HEK293 (cell line): ENCODE data around the gene OR51V1.

ENCODE experiments used
- CTCF ChIA-PET: fragments of 350-600 bp; formaldehyde crosslinking; extraction: SDS; loops from one replicate; lab custom pipeline; 2021; ENCODE audit warnings: antibody characterized with exemption; lab: Yijun Ruan, JAX
- POLR2A ChIA-PET: fragments of 300-600 bp; formaldehyde crosslinking; extraction: SDS; loops from one replicate; lab custom pipeline; 2020; ENCODE audit warnings: antibody characterized with exemption, inconsistent platforms; lab: Yijun Ruan, JAX
- H3K27ac ChIP-seq: fragments of 200-500 bp; sonication (Bioruptor generic); 2 replicates; pipeline ENCODE4 v1.5.1; 2014; ENCODE audit warnings: low read depth, low read length, control low read depth, inconsistent platforms; ENCODE audit errors: extremely low read depth
- H3K36me3 ChIP-seq, 2 experiments: fragments of 200-500 bp in 1 of 2; sonication (Bioruptor generic) in 1 of 2; 1 replicate in 1 of 2; 2 replicates in 1 of 2; pipeline ENCODE4 v1.5.1; 2014 to 2017; ENCODE audit warnings: inconsistent platforms in 2 of 2, low read length in 2 of 2; ENCODE audit not compliant: control insufficient read depth in 2 of 2, insufficient read depth in 1 of 2
- H3K4me1 ChIP-seq: fragments of 200-500 bp; sonication (Bioruptor generic); 2 replicates; pipeline ENCODE4 v1.5.1; 2014; ENCODE audit warnings: mild to moderate bottlenecking, low read length, inconsistent platforms; ENCODE audit not compliant: control insufficient read depth, insufficient read depth
- H3K4me3 ChIP-seq: 2 replicates; pipeline ENCODE4 v1.5.1; 2011; ENCODE audit warnings: low read depth, mild to moderate bottlenecking, control low read depth, low read length, moderate library complexity
- H3K9me3 ChIP-seq: fragments of 200-500 bp; sonication (Bioruptor generic); 2 replicates; pipeline ENCODE4 v1.5.1; 2014; ENCODE audit warnings: low read depth, low read length, inconsistent platforms; ENCODE audit not compliant: control insufficient read depth, insufficient read depth
- GLI2 ChIP-seq: fragments of 450-650 bp; formaldehyde crosslinking; IDR thresholded peaks from 2 replicates; pipeline ENCODE4; 2017; ENCODE audit warnings: missing biosample characterization, missing genetic modification characterization, low read depth, borderline replicate concordance
- IKZF3 ChIP-seq: fragments of 450-650 bp; IDR thresholded peaks from 2 replicates; pipeline ENCODE4 v1.5.0; 2018; ENCODE audit warnings: missing biosample characterization, mild to moderate bottlenecking, missing genetic modification characterization, moderate library complexity
- KLF16 ChIP-seq: fragments of 450-650 bp; formaldehyde crosslinking; IDR thresholded peaks from 2 replicates; pipeline ENCODE4 v1.5.1; 2017; ENCODE audit warnings: missing biosample characterization, missing genetic modification characterization
- KLF9 ChIP-seq: fragments of 450-650 bp; formaldehyde crosslinking; IDR thresholded peaks from 2 replicates; pipeline ENCODE4 v1.5.1; 2016; ENCODE audit warnings: missing biosample characterization, missing genetic modification characterization, low read depth
- PRDM1 ChIP-seq: fragments of 450-650 bp; formaldehyde crosslinking; IDR thresholded peaks from 2 replicates; pipeline ENCODE4; 2016; ENCODE audit warnings: missing biosample characterization, missing genetic modification characterization
- TCF7L2 ChIP-seq: IDR thresholded peaks from 2 replicates; pipeline ENCODE4 v1.6.1; 2011; ENCODE audit warnings: low read depth, mild to moderate bottlenecking, inconsistent platforms, low read length, moderate library complexity, borderline replicate concordance
- ZBTB49 ChIP-seq: fragments of 450-650 bp; formaldehyde crosslinking; IDR thresholded peaks from 2 replicates; pipeline ENCODE4 v1.5.1; 2016; ENCODE audit warnings: missing biosample characterization, missing genetic modification characterization, low read depth
- ZNF132 ChIP-seq: fragments of 450-650 bp; formaldehyde crosslinking; IDR thresholded peaks from 2 replicates; pipeline ENCODE4 v1.5.1; 2017; ENCODE audit warnings: missing biosample characterization, missing genetic modification characterization, borderline replicate concordance
- ZNF133 ChIP-seq: fragments of 450-650 bp; formaldehyde crosslinking; IDR thresholded peaks from 2 replicates; pipeline ENCODE4 v1.5.1; 2016; ENCODE audit warnings: missing biosample characterization, missing genetic modification characterization
- ZNF138 ChIP-seq: fragments of 450-650 bp; formaldehyde crosslinking; IDR thresholded peaks from 2 replicates; pipeline ENCODE4 v1.5.1; 2016; ENCODE audit warnings: missing biosample characterization, missing genetic modification characterization, borderline replicate concordance
- ZNF19 ChIP-seq: fragments of 450-650 bp; formaldehyde crosslinking; IDR thresholded peaks from 2 replicates; pipeline ENCODE4; 2016; ENCODE audit warnings: missing biosample characterization, missing genetic modification characterization, low read depth
- ZNF248 ChIP-seq: fragments of 450-650 bp; formaldehyde crosslinking; IDR thresholded peaks from 2 replicates; pipeline ENCODE4 v1.5.1; 2017; ENCODE audit warnings: missing biosample characterization, missing genetic modification characterization
- ZNF335 ChIP-seq: fragments of 450-650 bp; formaldehyde crosslinking; conservative IDR thresholded peaks from 2 replicates; pipeline ENCODE4 v1.5.1; 2016; ENCODE audit warnings: missing biosample characterization, missing genetic modification characterization
- ZNF37A ChIP-seq: fragments of 450-650 bp; IDR thresholded peaks from 2 replicates; pipeline ENCODE4 v1.5.1; 2018; ENCODE audit warnings: missing biosample characterization, missing genetic modification characterization
- ZNF423 ChIP-seq: fragments of 450-650 bp; formaldehyde crosslinking; IDR thresholded peaks from 2 replicates; pipeline ENCODE4 v1.5.1; 2016; ENCODE audit warnings: missing biosample characterization, missing genetic modification characterization
- ZNF549 ChIP-seq: fragments of 450-650 bp; IDR thresholded peaks from 2 replicates; pipeline ENCODE4 v1.5.1; 2018; ENCODE audit warnings: missing biosample characterization, missing genetic modification characterization, mild to moderate bottlenecking, inconsistent platforms, moderate library complexity
- ZNF555 ChIP-seq: fragments of 450-650 bp; formaldehyde crosslinking; conservative IDR thresholded peaks from 2 replicates; pipeline ENCODE4 v1.5.1; 2017; ENCODE audit warnings: missing biosample characterization, mild to moderate bottlenecking, missing genetic modification characterization, inconsistent platforms
- ZNF560 ChIP-seq: fragments of 450-650 bp; formaldehyde crosslinking; IDR thresholded peaks from 2 replicates; pipeline ENCODE4 v1.5.1; 2017; ENCODE audit warnings: missing biosample characterization, missing genetic modification characterization, borderline replicate concordance
- ZNF596 ChIP-seq: fragments of 450-650 bp; IDR thresholded peaks from 2 replicates; pipeline ENCODE4 v1.5.0; 2018; ENCODE audit warnings: missing biosample characterization, mild to moderate bottlenecking, missing genetic modification characterization, moderate library complexity
- ZNF623 ChIP-seq: fragments of 450-650 bp; formaldehyde crosslinking; IDR thresholded peaks from 2 replicates; pipeline ENCODE4 v1.5.1; 2016; ENCODE audit warnings: missing biosample characterization, missing genetic modification characterization
- ZNF626 ChIP-seq: fragments of 450-650 bp; sonication (Bioruptor Pico); formaldehyde crosslinking; IDR thresholded peaks from 2 replicates; pipeline ENCODE4 v1.5.1; 2018; ENCODE audit warnings: missing biosample characterization, missing genetic modification characterization, inconsistent platforms
- ZSCAN30 ChIP-seq: fragments of 450-650 bp; IDR thresholded peaks from 2 replicates; pipeline ENCODE4 v1.5.1; 2018; ENCODE audit warnings: missing biosample characterization, mild to moderate bottlenecking, missing genetic modification characterization, moderate library complexity
- TF ChIP-seq, protein P1 (sequence below): fragments of 450-650 bp; formaldehyde crosslinking; IDR thresholded peaks from 2 replicates; pipeline ENCODE4 v1.5.1; 2016; ENCODE audit warnings: missing biosample characterization, missing genetic modification characterization
- TF ChIP-seq, protein P2 (sequence below): fragments of 450-650 bp; formaldehyde crosslinking; IDR thresholded peaks from 2 replicates; pipeline ENCODE4 v1.5.1; 2016; ENCODE audit warnings: missing biosample characterization, missing genetic modification characterization
- TF ChIP-seq, protein P3 (sequence below): fragments of 450-650 bp; formaldehyde crosslinking; IDR thresholded peaks from 2 replicates; pipeline ENCODE4 v1.5.1; 2016; ENCODE audit warnings: missing biosample characterization, missing genetic modification characterization, borderline replicate concordance

OR51V1 gene

GRCh38 chr11:5229356-5229755, 28.9 kb upstream of the OR51V1 start:
- no peaks in the 10 kb centered on the region for H3K4me1 ChIP-seq
- no peaks in the 10 kb centered on the region for H3K9me3 ChIP-seq
- ChIA-PET CTCF (interaction anchor here (0.5 kb wide), 1 partner anchor 183 kb away, joined by 3 read pairs; no protein-coding TSS in a partner anchor), POLR2A (no interaction called here)
- TF ChIP-seq KLF16 (tag by site-specific recombination) (no peak), ZNF132 (tag by site-specific recombination) (no peak), PRDM1 (tag by site-specific recombination) (no peak), ZNF19 (no peak), ZNF626 (tag by site-specific recombination) (no peak), ZNF37A (tag by site-specific recombination) (no peak), IKZF3 (tag by site-specific recombination) (no peak), ZBTB49 (no peak), TCF7L2 (no peak), ZNF549 (tag by site-specific recombination) (no peak)
- H3K27ac ChIP-seq: no peak overlapping the region
- no peak overlapping the region for H3K4me3 ChIP-seq
- no peaks in the 10 kb centered on the region for H3K36me3 ChIP-seq

- ChIA-PET CTCF (no interaction called here), POLR2A (no interaction called here)
- Histone ChIP-seq H3K4me3 (no peak overlapping the region), H3K27ac (no peak overlapping the region), H3K36me3 (no peaks in the 10 kb centered on the region), H3K9me3 (no peaks in the 10 kb centered on the region), H3K4me1 (no peaks in the 10 kb centered on the region)
- TF ChIP-seq ZNF560 (tag by site-specific recombination): no peak
- TF ChIP-seq, protein P1, sequence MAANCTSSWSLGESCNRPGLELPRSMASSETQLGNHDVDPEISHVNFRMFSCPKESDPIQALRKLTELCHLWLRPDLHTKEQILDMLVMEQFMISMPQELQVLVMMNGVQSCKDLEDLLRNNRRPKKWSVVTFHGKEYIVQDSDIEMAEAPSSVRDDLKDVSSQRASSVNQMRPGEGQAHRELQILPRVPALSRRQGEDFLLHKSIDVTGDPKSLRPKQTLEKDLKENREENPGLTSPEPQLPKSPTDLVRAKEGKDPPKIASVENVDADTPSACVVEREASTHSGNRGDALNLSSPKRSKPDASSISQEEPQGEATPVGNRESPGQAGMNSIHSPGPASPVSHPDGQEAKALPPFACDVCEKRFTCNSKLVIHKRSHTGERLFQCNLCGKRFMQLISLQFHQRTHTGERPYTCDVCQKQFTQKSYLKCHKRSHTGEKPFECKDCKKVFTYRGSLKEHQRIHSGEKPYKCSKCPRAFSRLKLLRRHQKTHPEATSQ (tag by site-specific recombination): no peak
- TF ChIP-seq ZSCAN30 (tag by site-specific recombination): no peak
- TF ChIP-seq ZNF335 (tag by site-specific recombination): no peak
- TF ChIP-seq ZNF596 (tag by site-specific recombination): no peak
- TF ChIP-seq ZNF248 (tag by site-specific recombination): no peak
- no peak for TF ChIP-seq ZNF138
- no peak for TF ChIP-seq ZNF623
- no peak for TF ChIP-seq ZNF423 (tag by site-specific recombination)
- TF ChIP-seq, protein P2, sequence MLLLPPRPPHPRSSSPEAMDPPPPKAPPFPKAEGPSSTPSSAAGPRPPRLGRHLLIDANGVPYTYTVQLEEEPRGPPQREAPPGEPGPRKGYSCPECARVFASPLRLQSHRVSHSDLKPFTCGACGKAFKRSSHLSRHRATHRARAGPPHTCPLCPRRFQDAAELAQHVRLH (tag by site-specific recombination): no peak
- TF ChIP-seq KLF9 (tag by site-specific recombination): no peak
- TF ChIP-seq ZNF555 (tag by site-specific recombination): no peak
- TF ChIP-seq ZNF133 (tag by site-specific recombination): no peak
- TF ChIP-seq, protein P3, sequence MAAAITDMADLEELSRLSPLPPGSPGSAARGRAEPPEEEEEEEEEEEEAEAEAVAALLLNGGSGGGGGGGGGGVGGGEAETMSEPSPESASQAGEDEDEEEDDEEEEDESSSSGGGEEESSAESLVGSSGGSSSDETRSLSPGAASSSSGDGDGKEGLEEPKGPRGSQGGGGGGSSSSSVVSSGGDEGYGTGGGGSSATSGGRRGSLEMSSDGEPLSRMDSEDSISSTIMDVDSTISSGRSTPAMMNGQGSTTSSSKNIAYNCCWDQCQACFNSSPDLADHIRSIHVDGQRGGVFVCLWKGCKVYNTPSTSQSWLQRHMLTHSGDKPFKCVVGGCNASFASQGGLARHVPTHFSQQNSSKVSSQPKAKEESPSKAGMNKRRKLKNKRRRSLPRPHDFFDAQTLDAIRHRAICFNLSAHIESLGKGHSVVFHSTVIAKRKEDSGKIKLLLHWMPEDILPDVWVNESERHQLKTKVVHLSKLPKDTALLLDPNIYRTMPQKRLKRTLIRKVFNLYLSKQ (tag by site-specific recombination): no peak
- no peak for TF ChIP-seq GLI2 (tag by site-specific recombination)
Observed at GRCh38 chr11:5228124-5228523, 27.6 kb upstream of the OR51V1 start.
